Muscle layer of colon (tissue), 2 donors: Measurements from ENCODE around the gene THOC5.

Source experiments
- H3K27ac ChIP-seq: one replicate; pipeline ENCODE4 v1.7.0; 2013; ENCODE audit warnings: low read depth, mild to moderate bottlenecking, low read length, moderate library complexity
- H3K27me3 ChIP-seq, 2 donors: one replicate each; pipeline ENCODE4 v1.7.0; 2013; ENCODE audit warnings: low read length in 2 of 2, mild to moderate bottlenecking in 2 of 2; ENCODE audit not compliant: insufficient read depth in 2 of 2, control insufficient read depth in 1 of 2
- H3K36me3 ChIP-seq: one replicate; pipeline ENCODE4 v1.7.0; 2013; ENCODE audit warnings: mild to moderate bottlenecking, low read length; ENCODE audit not compliant: insufficient read depth
- H3K4me1 ChIP-seq: one replicate; pipeline ENCODE4 v1.7.0; 2013; ENCODE audit warnings: mild to moderate bottlenecking, low read length; ENCODE audit not compliant: insufficient read depth
- H3K4me3 ChIP-seq, 2 donors: one replicate each; pipeline ENCODE4 v1.7.0; 2013; ENCODE audit warnings: low read length in 2 of 2, low read depth in 1 of 2, mild to moderate bottlenecking in 1 of 2, moderate library complexity in 1 of 2
- H3K9ac ChIP-seq: one replicate; pipeline ENCODE4 v1.7.0; 2013; ENCODE audit warnings: low read length
- H3K9me3 ChIP-seq: one replicate; pipeline ENCODE4 v1.7.0; 2013; ENCODE audit warnings: mild to moderate bottlenecking, low read length
- donor health status: abdominal sarcoma.
- donor health status: Adenocarcinoma of cecum.

The THOC5 gene

DNA sequence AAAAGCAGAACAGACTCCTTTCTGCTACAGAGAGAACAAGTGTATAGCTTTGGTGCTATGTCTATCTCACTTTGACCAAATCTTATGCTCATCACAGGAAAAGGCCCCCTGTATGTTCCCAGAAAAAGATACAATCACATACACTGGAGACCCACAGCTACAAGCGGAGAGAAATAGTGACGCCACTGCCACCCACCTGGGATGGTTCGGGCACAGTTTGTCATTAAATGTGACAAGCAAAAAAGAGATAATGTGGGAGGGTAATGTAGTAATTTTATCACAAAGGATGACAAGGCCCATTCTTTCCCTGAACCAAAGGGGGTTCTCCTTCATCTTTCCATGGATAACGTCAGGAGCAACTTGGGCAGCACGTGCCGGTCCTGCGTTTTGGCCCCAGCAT lies 32.0 kb downstream of the THOC5 start:
- Histone ChIP-seq H3K4me1 (no peaks in the 10 kb centered on the region), H3K27me3 (no peaks in the 10 kb centered on the region), H3K27ac (no peak overlapping the region), H3K9ac (no peak overlapping the region), H3K4me3 (no peak overlapping the region), H3K36me3 (peaks cover 68% of the 10 kb centered on the region), H3K9me3 (no peaks in the 10 kb centered on the region)

DNA sequence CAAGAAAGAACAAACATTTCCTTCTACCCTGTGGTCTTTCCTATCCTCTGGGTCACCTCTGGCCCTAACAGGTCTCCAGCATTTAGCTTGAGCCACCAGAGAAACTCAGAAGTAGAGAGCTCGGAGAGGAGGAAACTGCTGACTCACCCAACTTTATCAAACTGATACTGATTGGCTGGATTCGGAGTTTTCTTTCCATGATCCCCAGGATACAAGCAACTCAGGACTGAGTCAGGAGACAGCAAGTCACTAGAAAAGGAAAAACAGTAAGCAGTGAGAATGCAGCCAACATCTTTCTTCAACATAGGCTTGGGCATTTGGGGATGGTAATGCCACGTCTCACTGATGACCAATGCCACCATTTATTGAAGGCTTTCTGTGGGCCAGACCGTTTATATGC lies 32.7 kb downstream of the THOC5 start:
- Histone ChIP-seq H3K27ac (no peak overlapping the region), H3K4me1 (no peaks in the 10 kb centered on the region), H3K9me3 (no peaks in the 10 kb centered on the region), H3K4me3 (no peak overlapping the region), H3K27me3 (no peaks in the 10 kb centered on the region), H3K36me3 (peaks cover 71% of the 10 kb centered on the region), H3K9ac (no peak overlapping the region)

DNA sequence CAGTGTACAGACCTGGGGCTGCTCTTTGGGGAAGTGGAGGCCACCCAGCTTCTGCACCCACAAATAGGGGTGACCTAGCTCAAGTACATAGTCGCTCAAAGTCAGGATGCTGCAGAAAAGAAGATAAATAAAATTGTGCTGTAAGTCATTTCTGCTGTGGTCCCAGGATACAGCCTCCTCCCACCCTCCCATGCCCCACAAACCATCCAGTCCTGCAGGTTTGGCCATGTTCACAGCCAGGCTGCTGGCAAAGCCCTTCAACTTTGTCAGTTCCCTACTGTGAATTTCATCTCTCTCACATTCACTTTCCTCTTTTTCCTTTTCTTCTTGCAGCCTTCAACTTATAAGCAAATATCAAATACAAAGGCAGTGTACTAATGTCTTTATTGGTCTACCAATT lies 33.6 kb downstream of the THOC5 start:
- Histone ChIP-seq H3K9ac (no peak overlapping the region), H3K27me3 (no peaks in the 10 kb centered on the region), H3K36me3 (peaks cover 70% of the 10 kb centered on the region), H3K27ac (no peak overlapping the region), H3K4me1 (no peaks in the 10 kb centered on the region), H3K9me3 (no peaks in the 10 kb centered on the region), H3K4me3 (no peak overlapping the region)

DNA sequence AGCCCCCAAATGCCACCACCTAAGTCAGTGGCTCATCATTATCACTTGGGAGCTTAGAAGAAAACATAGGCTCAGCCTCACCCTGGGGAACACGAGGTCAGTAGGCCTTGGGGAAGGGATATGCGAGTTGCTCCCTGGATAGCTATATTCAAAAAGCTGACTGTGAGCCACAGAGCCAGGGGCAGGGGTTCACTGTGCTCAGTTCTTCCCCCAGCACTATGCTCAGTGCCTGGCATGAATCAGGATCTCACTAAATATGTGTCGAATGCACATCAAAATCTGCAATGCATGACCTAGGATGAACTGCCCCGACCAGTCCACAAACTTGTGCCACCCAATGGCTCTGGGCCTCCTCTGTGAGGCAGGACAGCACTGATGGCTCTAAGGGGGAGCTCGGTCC lies 35.1 kb downstream of the THOC5 start:
- peaks cover 63% of the 10 kb centered on the region for H3K36me3 ChIP-seq
- no peak overlapping the region for H3K4me3 ChIP-seq

DNA sequence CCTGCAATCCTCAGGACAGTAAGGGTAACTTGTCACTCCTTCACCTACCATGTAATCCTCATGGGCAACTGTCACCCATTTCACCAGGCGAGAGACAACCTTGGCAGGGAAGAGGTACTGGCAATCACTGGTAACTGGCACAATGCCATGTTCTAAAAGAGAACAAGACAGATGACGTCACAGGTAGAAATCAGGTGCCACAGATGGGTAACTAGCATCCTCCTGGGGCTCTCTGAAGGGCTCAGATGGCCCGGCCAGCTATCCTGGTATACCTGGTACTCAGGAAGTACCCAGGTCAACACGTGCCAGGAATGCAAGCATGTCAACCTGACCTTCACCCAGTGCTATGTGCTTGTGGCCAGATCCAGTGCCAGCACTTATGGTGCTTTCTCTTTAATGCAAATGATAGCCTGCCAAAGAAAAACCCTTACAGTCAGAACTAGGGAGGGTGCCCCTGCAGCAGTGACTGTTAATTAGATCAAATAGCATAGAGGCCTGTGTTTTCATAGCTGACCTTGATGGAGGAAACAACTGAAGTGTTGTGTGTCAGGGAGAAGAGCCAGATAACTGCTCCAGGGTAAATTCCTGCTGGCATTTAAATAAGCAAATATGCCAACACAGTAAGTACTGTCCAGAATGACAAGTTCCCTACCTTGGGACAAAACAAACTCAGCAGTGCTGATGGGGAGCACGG lies 36.2 kb downstream of the THOC5 start:
- Histone ChIP-seq H3K4me1 (no peaks in the 10 kb centered on the region), H3K9ac (no peak overlapping the region), H3K27ac (no peak overlapping the region), H3K27me3 (no peaks in the 10 kb centered on the region), H3K9me3 (no peaks in the 10 kb centered on the region), H3K36me3 (peaks cover 67% of the 10 kb centered on the region), H3K4me3 (no peak overlapping the region)

More for the DNA sequence above, 35.1 kb downstream of the THOC5 start:
- H3K4me1 ChIP-seq = no peaks in the 10 kb centered on the region
- no peaks in the 10 kb centered on the region for H3K27me3 ChIP-seq
- no peak overlapping the region for H3K27ac ChIP-seq
- no peaks in the 10 kb centered on the region for H3K9me3 ChIP-seq
- H3K9ac ChIP-seq = no peak overlapping the region

DNA sequence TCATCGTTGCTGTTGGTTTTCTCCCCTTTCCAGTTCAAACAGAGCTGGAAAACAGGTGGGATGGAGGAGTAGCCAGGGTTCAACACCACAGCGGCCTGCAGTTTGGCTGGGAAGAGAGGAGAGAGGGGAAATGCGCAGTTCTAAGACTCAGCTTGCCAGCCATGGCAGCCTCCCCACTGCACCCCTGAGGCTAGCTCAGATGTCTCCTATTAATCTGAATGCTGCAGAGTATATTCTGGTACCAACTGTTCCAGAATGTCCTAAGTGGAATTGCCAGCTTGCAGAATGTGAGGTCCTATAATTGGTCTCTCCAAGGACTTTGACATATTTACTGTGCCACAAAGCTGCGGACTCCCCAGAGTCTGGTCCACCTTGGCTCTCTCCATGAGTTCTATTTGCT lies 41.5 kb downstream of the THOC5 start:
- Histone ChIP-seq H3K9me3 (no peaks in the 10 kb centered on the region), H3K27me3 (no peaks in the 10 kb centered on the region), H3K4me3 (no peak overlapping the region), H3K9ac (no peak overlapping the region), H3K27ac (no peak overlapping the region), H3K4me1 (no peaks in the 10 kb centered on the region), H3K36me3 (peaks cover 71% of the 10 kb centered on the region)

DNA sequence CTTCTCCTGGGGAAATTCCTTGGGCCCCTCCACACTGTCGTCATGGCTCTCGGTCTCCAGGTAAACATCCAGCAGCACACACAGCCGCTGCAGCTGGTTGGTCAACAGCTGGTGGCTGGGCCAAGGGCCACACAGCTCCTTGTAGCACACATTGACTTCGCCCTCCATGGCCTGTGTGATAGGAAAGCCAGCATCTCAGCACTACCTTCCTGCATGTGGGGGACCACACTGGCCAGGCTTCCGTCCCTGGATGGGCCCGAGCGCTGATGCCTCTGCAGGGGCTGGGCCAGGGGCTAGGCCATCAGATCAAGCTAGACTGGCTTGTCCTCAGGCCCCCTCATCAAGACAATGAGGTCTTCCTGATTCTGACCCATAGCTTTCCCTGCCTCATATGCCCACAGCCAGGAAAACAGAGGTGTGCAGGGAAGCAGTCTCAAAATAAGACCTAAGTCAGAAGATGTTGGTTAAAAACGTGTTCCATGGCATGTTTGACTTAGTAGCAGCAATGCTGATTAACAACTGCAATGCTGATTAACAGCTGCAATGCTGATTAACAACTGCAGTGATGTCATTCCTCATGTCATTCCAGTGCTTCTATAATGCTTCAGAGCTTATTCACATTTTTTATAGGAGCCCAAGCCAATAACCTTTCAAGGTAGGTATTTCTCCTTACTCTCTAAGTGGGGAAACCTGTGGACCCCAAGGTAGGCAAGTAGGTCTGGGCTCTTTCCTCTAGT lies 42.3 kb downstream of the THOC5 start:
- no peaks in the 10 kb centered on the region for H3K9me3 ChIP-seq
- H3K36me3 ChIP-seq = peaks cover 64% of the 10 kb centered on the region
- H3K9ac ChIP-seq = no peak overlapping the region
- H3K4me3 ChIP-seq = no peak overlapping the region
- no peaks in the 10 kb centered on the region for H3K27me3 ChIP-seq
- H3K4me1 ChIP-seq = no peaks in the 10 kb centered on the region
- H3K27ac ChIP-seq = no peak overlapping the region

DNA sequence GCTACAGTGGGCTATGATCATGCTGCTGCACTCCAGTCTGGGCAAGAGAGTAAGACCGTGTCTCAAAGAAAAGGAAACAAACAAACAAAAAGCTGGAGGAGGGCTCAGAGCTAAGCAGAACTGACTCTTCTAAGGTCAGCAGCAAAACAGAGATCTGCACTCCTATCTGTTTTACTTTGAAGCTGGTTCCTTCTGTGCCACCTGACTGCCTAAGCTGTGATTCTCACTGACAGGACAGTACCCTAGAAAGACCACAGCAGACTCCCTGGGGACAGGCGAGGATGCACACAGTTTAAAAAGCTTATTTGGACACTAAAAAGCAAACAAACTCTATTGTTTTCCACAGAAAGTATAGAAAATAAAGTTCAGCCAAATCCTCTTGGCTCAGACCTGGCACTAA lies 43.0 kb downstream of the THOC5 start:
- H3K4me1 ChIP-seq = no peaks in the 10 kb centered on the region
- H3K9me3 ChIP-seq = no peaks in the 10 kb centered on the region
- no peak overlapping the region for H3K27ac ChIP-seq
- no peaks in the 10 kb centered on the region for H3K27me3 ChIP-seq
- no peak overlapping the region for H3K4me3 ChIP-seq
- H3K36me3 ChIP-seq = peaks cover 56% of the 10 kb centered on the region
- no peak overlapping the region for H3K9ac ChIP-seq

DNA sequence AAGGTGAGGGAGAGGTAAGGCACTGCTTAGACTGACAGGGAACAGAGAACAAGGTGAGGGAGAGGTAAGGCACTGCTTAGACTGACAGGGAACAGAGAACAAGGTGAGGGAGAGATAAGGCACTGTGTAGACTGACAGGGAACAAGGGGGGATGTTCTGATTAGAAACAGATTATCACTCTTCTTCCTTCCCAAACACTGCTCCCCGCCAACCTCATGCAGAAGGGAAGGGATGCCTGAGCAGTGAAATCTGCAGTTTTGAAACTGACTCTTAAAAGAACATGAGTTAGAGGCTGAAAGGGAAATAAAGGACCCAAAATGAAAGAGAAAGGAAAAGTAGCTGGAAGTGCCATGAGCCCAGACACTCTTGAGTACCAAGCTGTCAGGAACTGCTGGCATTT lies 43.7 kb downstream of the THOC5 start:
- Histone ChIP-seq H3K27ac (no peak overlapping the region), H3K36me3 (peaks cover 52% of the 10 kb centered on the region), H3K27me3 (no peaks in the 10 kb centered on the region)

DNA sequence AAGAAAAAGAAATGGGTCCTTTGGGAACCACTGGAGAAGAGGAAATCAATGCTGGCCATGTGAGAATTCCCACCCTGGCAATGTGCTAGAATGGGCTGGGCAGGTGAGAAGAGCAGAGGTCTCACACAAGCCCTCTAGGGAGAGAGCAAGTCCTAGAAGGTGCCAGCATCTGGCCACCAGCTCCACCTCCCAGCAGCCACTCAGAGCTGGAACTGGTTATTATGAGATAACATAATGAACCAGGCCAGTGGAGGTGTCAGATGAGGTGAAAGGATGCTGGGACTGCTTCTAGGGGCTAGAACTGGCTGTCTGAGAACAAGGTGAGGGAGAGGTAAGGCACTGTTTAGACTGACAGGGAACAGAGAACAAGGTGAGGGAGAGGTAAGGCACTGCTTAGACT lies 44.3 kb downstream of the THOC5 start:
- H3K4me1 ChIP-seq = no peaks in the 10 kb centered on the region
- H3K36me3 ChIP-seq = peaks cover 52% of the 10 kb centered on the region
- H3K4me3 ChIP-seq = no peak overlapping the region
- H3K27me3 ChIP-seq = no peaks in the 10 kb centered on the region
- no peak overlapping the region for H3K27ac ChIP-seq
- H3K9ac ChIP-seq = no peak overlapping the region
- H3K9me3 ChIP-seq = no peaks in the 10 kb centered on the region

More for the DNA sequence above, 43.7 kb downstream of the THOC5 start:
- Histone ChIP-seq H3K9me3 (no peaks in the 10 kb centered on the region), H3K9ac (no peak overlapping the region), H3K4me1 (no peaks in the 10 kb centered on the region), H3K4me3 (no peak overlapping the region)

DNA sequence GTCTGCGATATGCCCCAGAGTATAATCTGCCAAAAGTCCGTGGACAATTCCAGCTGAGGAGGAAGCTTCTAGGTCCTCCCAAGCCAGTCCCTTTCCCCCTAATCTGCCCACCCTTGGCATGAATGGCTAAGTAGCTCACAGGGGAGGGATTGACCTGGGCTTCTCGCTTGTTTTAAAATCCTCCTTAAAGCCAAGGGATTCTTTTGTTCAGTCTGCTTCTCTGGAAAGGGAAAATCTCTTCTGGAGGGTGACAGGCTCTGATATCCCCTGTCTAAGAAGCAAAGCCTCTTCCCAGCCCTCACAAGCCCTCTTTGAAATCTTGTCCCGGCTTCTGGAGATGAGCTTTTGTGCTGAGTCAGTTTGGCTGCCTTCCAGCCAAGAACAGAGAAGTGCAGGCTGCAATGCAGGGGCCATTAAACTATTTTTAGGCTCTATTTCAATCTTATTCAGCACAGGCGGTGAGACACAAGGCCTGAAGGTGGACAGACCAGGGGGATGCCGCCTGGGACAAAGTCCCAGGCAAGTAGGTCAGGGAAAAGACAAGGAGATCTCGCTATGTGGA lies 49.7 kb downstream of the THOC5 start:
- no peaks in the 10 kb centered on the region for H3K9me3 ChIP-seq
- H3K9ac ChIP-seq = no peak overlapping the region
- no peak overlapping the region for H3K27ac ChIP-seq
- H3K4me3 ChIP-seq = no peak overlapping the region
- no peaks in the 10 kb centered on the region for H3K27me3 ChIP-seq
- peaks cover 6% of the 10 kb centered on the region for H3K4me1 ChIP-seq
- H3K36me3 ChIP-seq = peaks cover 20% of the 10 kb centered on the region
